HCT116 (cell line): Measurements from ENCODE around the gene CABP2. TPM values are rescaled to one million over a fixed set of nuclear protein-coding genes. Genes with fewer than 3 reads are reported as not detected.

ENCODE experiments used
- ATAC-seq: fragments of 200-7000 bp; cut with Tn5 transposase; 2 replicates; pipeline ENCODE4 v1.9.1; 2020; ENCODE audit warnings: mild to moderate bottlenecking, moderate library complexity
- BruUV-seq: library from RNA; stranded (reverse); fragments of 400-500 nt; replicated peaks from 2 replicates; lab custom pipeline; 2021; lab: Mats Ljungman, UMichigan
- CTCF ChIA-PET: fragments of 300-600 bp; sonication (Branson Sonifier 250); formaldehyde crosslinking; loops from one replicate; lab custom pipeline; 2021; ENCODE audit warnings: antibody characterized with exemption; lab: Charles Lee
- POLR2A ChIA-PET: fragments of 300-600, 350-600 bp; sonication (Branson Sonifier 250); formaldehyde crosslinking; loops from one replicate; lab custom pipeline; 2021; ENCODE audit warnings: antibody characterized with exemption; lab: Charles Lee
- RAD21 ChIA-PET, 2 experiments: fragments of 300-600 bp; sonication (Branson Sonifier 250); formaldehyde crosslinking; loops; one replicate each; lab custom pipeline; 2023; ENCODE audit warnings: low total read pairs in 2 of 2; ENCODE audit not compliant: uncharacterized antibody in 2 of 2, unreplicated experiment in 2 of 2, low non-redundant PET in 1 of 2; lab: Charles Lee
- DNase-seq: peaks from one replicate; pipeline ENCODE4 v3.0.0-alpha.2; 2010; ENCODE audit warnings: low read depth, low spot score
- H2AFZ ChIP-seq: fragments of 200-600 bp; shearing (Covaris generic), sonication (generic); 2 replicates; pipeline ENCODE4 v1.6.1; 2017; ENCODE audit warnings: low read depth, mixed run types, mixed read lengths, antibody characterized with exemption, low read length; ENCODE audit not compliant: poor library complexity, severe bottlenecking
- H3K27ac ChIP-seq: 2 replicates; pipeline ENCODE4 v1.5.1; 2012; ENCODE audit warnings: low read depth, low read length
- H3K27me3 ChIP-seq: fragments of 200-600 bp; sonication (generic); 2 replicates; pipeline ENCODE4 v1.6.1; 2016; ENCODE audit warnings: mixed run types, low read length, mixed read lengths; ENCODE audit not compliant: insufficient read depth
- H3K36me3 ChIP-seq, 2 experiments: fragments of 200-500 bp in 1 of 2; fragments of 200-600 bp in 1 of 2; sonication (Bioruptor generic) in 1 of 2; sonication (generic) in 1 of 2; 2 replicates each; pipeline versions ENCODE4 v1.5.1 to v1.6.1; 2014 to 2016; ENCODE audit warnings: low read length in 2 of 2, inconsistent platforms in 1 of 2, mixed read lengths in 1 of 2, mixed run types in 1 of 2; ENCODE audit not compliant: insufficient read depth in 2 of 2, control insufficient read depth in 1 of 2
- H3K4me1 ChIP-seq, 2 experiments: fragments of 200-600 bp in 1 of 2; sonication (generic) in 1 of 2; 2 replicates each; pipeline versions ENCODE4 v1.5.1 to v1.6.1; 2012 to 2017; ENCODE audit warnings: low read length in 2 of 2, inconsistent platforms in 1 of 2, mild to moderate bottlenecking in 1 of 2, mixed read lengths in 1 of 2, mixed run types in 1 of 2, moderate library complexity in 1 of 2; ENCODE audit not compliant: insufficient read depth in 2 of 2, control insufficient read depth in 1 of 2
- H3K4me2 ChIP-seq: fragments of 200-600 bp; sonication (generic); 2 replicates; pipeline ENCODE4 v1.6.1; 2017; ENCODE audit warnings: mixed run types, low read length, mixed read lengths
- H3K4me3 ChIP-seq, 2 experiments: fragments of 200-600 bp in 1 of 2; sonication (generic) in 1 of 2; replicated peaks in 1 of 2; 2 replicates each; pipeline ENCODE4 v1.5.1; 2011 to 2016; ENCODE audit warnings: low read length in 2 of 2, control low read depth in 1 of 2, low read depth in 1 of 2, mild to moderate bottlenecking in 1 of 2, mixed read lengths in 1 of 2, mixed run types in 1 of 2
- H3K79me2 ChIP-seq: fragments of 200-600 bp; sonication (generic); 2 replicates; pipeline ENCODE4 v1.6.1; 2017; ENCODE audit warnings: mild to moderate bottlenecking, mixed run types, low read length, moderate library complexity, mixed read lengths; ENCODE audit not compliant: insufficient read depth
- H3K9ac ChIP-seq: fragments of 200-600 bp; sonication (generic); 2 replicates; pipeline ENCODE4 v1.6.1; 2016; ENCODE audit warnings: low read length, mixed read lengths
- H3K9me2 ChIP-seq: fragments of 200-600 bp; sonication (generic), shearing (Covaris generic); 2 replicates; pipeline ENCODE4 v1.6.1; 2017; ENCODE audit warnings: mixed run types, mild to moderate bottlenecking, moderate library complexity; ENCODE audit not compliant: insufficient read depth
- H3K9me3 ChIP-seq, 2 experiments: fragments of 200-500 bp in 1 of 2; fragments of 200-600 bp in 1 of 2; sonication (Bioruptor generic) in 1 of 2; sonication (generic) in 1 of 2; 2 replicates each; pipeline ENCODE4 v1.6.1; 2014 to 2017; ENCODE audit warnings: low read length in 2 of 2, mixed read lengths in 2 of 2, inconsistent platforms in 1 of 2, low read depth in 1 of 2, mild to moderate bottlenecking in 1 of 2, mixed run types in 1 of 2, moderate library complexity in 1 of 2; ENCODE audit not compliant: control insufficient read depth in 1 of 2, insufficient read depth in 1 of 2
- H4K20me1 ChIP-seq: fragments of 200-600 bp; sonication (generic), shearing (Covaris generic); 2 replicates; pipeline ENCODE4 v1.6.1; 2017; ENCODE audit warnings: mixed run types, mild to moderate bottlenecking, moderate library complexity; ENCODE audit not compliant: insufficient read depth
- CBX3 ChIP-seq: IDR thresholded peaks from 2 replicates; pipeline ENCODE4 v1.6.1; 2012; ENCODE audit warnings: low read depth
- CEBPB ChIP-seq: IDR thresholded peaks from 2 replicates; pipeline ENCODE4 v1.6.1; 2012; ENCODE audit warnings: low read depth
- EGR1 ChIP-seq: IDR thresholded peaks from 2 replicates; pipeline ENCODE4 v1.6.1; 2012; ENCODE audit warnings: low read depth
- ELF1 ChIP-seq: IDR thresholded peaks from 2 replicates; pipeline ENCODE4 v1.6.1; 2012; ENCODE audit warnings: low read depth, borderline replicate concordance
- EZH2phosphoT487 ChIP-seq: fragments of 200-600 bp; IDR thresholded peaks from 2 replicates; pipeline ENCODE4 v1.6.1; 2018; ENCODE audit warnings: antibody characterized with exemption, borderline replicate concordance
- FOSL1 ChIP-seq: IDR thresholded peaks from 2 replicates; pipeline ENCODE4 v1.6.1; 2012; ENCODE audit warnings: low read depth
- POLR2AphosphoS5 ChIP-seq: IDR thresholded peaks from 2 replicates; pipeline ENCODE4 v1.6.1; 2011; ENCODE audit warnings: mild to moderate bottlenecking, low read depth, low read length, moderate library complexity
- SIN3A ChIP-seq: IDR thresholded peaks from 2 replicates; pipeline ENCODE4 v1.6.1; 2012; ENCODE audit warnings: low read depth
- SRF ChIP-seq: IDR thresholded peaks from 2 replicates; pipeline ENCODE4 v1.6.1; 2012; ENCODE audit warnings: low read depth
- TCF7L2 ChIP-seq: IDR thresholded peaks from 2 replicates; pipeline ENCODE4 v1.7.0; 2011; ENCODE audit warnings: borderline replicate concordance, inconsistent platforms; ENCODE audit not compliant: insufficient read depth, insufficient read length; ENCODE audit errors: extremely low read depth
- YY1 ChIP-seq: IDR thresholded peaks from 2 replicates; pipeline ENCODE4 v1.6.1; 2011; ENCODE audit warnings: low read length, low read depth, moderate library complexity, mild to moderate bottlenecking; ENCODE audit not compliant: insufficient replicate concordance; ENCODE audit errors: extremely low read depth
- ZFX ChIP-seq: fragments of 450-650 bp; IDR thresholded peaks from 2 replicates; pipeline ENCODE4 v1.6.1; 2017
- ZNF274 ChIP-seq: fragments of 200-500 bp; sonication (Bioruptor generic); IDR thresholded peaks from 2 replicates; pipeline ENCODE4 v1.6.1; 2014; ENCODE audit warnings: mild to moderate bottlenecking, low read depth, low read length, inconsistent platforms
- intact Hi-C: fragments of 100-400 bp; cut with micrococcal nuclease; formaldehyde crosslinking; loops from 2 replicates; pipeline ENCODE4 v1.10.0; 2022
- total RNA-seq: library from RNA; stranded (reverse); gene quantifications from one replicate; pipeline ENCODE4 v1.2.1, GENCODE V29; 2021; ENCODE audit not compliant: unreplicated experiment
- TF ChIP-seq, protein P1 (sequence below), 3 experiments: fragments of 200-600 bp in 1 of 3; sonication (generic) in 1 of 3; IDR thresholded peaks in 2 of 3; conservative IDR thresholded peaks in 1 of 3; 2 replicates each; pipeline ENCODE4 v1.5.1; 2012 to 2017; ENCODE audit warnings: low read depth in 2 of 3, low read length in 2 of 3, antibody characterized with exemption in 1 of 3, borderline replicate concordance in 1 of 3, control low read depth in 1 of 3, mild to moderate bottlenecking in 1 of 3, mixed read lengths in 1 of 3, mixed run types in 1 of 3, moderate library complexity in 1 of 3; ENCODE audit not compliant: insufficient read depth in 1 of 3
- TF ChIP-seq, protein P2 (sequence below): IDR thresholded peaks from 2 replicates; pipeline ENCODE4 v1.6.1; 2011; ENCODE audit warnings: mild to moderate bottlenecking, low read length, moderate library complexity; ENCODE audit not compliant: insufficient replicate concordance; ENCODE audit errors: extremely low read depth
- TF ChIP-seq, protein P3 (sequence below): IDR thresholded peaks from 2 replicates; pipeline ENCODE4 v1.6.1; 2012
- TF ChIP-seq, protein P4 (sequence below): IDR thresholded peaks from 2 replicates; pipeline ENCODE4 v1.6.1; 2012
- TF ChIP-seq, protein P5 (sequence below): IDR thresholded peaks from 2 replicates; pipeline ENCODE4 v1.6.1; 2012; ENCODE audit warnings: low read depth

CABP2 gene
- total RNA-seq, 1 experiment from 2014 or later, result not detected

DNA sequence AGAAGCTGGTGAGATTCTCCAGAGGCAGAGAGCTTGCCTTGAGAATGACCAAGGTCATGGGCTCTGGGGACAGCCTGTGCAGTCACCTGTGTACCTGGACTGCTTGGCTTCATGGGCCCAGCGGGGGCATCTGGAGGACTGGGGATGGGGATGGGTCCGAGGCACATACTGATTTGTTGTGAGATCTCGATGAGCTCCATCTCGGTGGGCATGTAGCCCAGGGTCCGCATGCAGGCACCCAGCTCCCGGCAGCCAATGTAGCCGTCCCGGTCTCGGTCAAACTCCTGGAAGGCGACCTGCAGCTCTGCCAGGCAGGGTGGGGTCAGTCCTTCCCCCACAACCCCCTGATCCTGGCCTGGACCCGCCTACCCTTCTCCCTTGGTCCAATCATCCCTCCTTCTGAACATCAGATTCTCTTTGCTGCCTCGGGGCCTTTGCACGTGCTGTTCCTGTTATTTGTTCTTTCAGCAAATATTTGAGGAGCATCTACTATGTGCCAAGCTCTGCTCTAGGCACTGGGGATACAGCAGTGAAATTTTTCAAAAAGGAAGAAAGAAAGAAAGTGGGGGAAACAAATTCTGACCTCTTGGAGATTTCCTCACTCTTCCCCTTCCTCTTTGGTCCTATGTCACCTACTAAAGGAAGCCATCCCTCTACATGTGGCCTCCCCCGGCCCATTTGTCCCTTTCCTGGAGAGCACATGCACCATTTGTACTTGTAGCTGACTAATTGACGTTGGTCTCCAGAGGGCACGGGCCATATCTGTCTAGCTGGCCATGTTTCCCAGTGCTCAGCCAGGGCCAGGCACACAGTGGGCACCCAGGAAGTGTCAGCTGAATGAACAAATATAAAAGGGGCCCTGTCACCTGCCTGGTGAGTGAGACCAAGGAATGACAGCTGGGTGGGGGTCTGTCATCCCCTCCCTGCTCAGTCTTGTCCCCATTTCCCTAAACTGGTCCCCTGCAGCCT lies 2.1 kb downstream of the CABP2 start:
- no peak overlapping the region for H3K4me2 ChIP-seq
- RAD21 ChIA-PET, result no interaction called here
- no peaks in the 10 kb centered on the region for H3K9me3 ChIP-seq
- no peak overlapping the region for H3K9ac ChIP-seq
- H3K27ac ChIP-seq, result no peak overlapping the region
- H3K36me3 ChIP-seq, result no peaks in the 10 kb centered on the region
- no peak overlapping the region for H3K4me3 ChIP-seq
- H3K9me2 ChIP-seq, result no peaks in the 10 kb centered on the region
- intact Hi-C loops, result no loop called here
- TF ChIP-seq, protein P1, sequence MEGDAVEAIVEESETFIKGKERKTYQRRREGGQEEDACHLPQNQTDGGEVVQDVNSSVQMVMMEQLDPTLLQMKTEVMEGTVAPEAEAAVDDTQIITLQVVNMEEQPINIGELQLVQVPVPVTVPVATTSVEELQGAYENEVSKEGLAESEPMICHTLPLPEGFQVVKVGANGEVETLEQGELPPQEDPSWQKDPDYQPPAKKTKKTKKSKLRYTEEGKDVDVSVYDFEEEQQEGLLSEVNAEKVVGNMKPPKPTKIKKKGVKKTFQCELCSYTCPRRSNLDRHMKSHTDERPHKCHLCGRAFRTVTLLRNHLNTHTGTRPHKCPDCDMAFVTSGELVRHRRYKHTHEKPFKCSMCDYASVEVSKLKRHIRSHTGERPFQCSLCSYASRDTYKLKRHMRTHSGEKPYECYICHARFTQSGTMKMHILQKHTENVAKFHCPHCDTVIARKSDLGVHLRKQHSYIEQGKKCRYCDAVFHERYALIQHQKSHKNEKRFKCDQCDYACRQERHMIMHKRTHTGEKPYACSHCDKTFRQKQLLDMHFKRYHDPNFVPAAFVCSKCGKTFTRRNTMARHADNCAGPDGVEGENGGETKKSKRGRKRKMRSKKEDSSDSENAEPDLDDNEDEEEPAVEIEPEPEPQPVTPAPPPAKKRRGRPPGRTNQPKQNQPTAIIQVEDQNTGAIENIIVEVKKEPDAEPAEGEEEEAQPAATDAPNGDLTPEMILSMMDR (IDR thresholded peaks at IDR 0.05 in 2 of 3, conservative IDR thresholded peaks at IDR 0.05 in 1 of 3; ENCODE audit: borderline replicate concordance in 1 of 3, insufficient read depth in 1 of 3, low read depth in 2 of 3, low read length in 2 of 3), result no peak
- TF ChIP-seq, protein P2, sequence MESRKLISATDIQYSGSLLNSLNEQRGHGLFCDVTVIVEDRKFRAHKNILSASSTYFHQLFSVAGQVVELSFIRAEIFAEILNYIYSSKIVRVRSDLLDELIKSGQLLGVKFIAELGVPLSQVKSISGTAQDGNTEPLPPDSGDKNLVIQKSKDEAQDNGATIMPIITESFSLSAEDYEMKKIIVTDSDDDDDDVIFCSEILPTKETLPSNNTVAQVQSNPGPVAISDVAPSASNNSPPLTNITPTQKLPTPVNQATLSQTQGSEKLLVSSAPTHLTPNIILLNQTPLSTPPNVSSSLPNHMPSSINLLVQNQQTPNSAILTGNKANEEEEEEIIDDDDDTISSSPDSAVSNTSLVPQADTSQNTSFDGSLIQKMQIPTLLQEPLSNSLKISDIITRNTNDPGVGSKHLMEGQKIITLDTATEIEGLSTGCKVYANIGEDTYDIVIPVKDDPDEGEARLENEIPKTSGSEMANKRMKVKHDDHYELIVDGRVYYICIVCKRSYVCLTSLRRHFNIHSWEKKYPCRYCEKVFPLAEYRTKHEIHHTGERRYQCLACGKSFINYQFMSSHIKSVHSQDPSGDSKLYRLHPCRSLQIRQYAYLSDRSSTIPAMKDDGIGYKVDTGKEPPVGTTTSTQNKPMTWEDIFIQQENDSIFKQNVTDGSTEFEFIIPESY, result no peak
- TF ChIP-seq FOSL1 (no peak), ZFX (no peak), CBX3 (no peak), SIN3A (no peak), EGR1 (no peak), YY1 (no peak), ELF1 (no peak), POLR2AphosphoS5 (no peak), SRF (no peak), ZNF274 (no peak), EZH2phosphoT487 (no peak), CEBPB (no peak), TCF7L2 (no peak)
- TF ChIP-seq, protein P3, sequence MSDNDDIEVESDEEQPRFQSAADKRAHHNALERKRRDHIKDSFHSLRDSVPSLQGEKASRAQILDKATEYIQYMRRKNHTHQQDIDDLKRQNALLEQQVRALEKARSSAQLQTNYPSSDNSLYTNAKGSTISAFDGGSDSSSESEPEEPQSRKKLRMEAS, result no peak
- TF ChIP-seq, protein P4, sequence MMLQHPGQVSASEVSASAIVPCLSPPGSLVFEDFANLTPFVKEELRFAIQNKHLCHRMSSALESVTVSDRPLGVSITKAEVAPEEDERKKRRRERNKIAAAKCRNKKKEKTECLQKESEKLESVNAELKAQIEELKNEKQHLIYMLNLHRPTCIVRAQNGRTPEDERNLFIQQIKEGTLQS, result no peak
- TF ChIP-seq, protein P5, sequence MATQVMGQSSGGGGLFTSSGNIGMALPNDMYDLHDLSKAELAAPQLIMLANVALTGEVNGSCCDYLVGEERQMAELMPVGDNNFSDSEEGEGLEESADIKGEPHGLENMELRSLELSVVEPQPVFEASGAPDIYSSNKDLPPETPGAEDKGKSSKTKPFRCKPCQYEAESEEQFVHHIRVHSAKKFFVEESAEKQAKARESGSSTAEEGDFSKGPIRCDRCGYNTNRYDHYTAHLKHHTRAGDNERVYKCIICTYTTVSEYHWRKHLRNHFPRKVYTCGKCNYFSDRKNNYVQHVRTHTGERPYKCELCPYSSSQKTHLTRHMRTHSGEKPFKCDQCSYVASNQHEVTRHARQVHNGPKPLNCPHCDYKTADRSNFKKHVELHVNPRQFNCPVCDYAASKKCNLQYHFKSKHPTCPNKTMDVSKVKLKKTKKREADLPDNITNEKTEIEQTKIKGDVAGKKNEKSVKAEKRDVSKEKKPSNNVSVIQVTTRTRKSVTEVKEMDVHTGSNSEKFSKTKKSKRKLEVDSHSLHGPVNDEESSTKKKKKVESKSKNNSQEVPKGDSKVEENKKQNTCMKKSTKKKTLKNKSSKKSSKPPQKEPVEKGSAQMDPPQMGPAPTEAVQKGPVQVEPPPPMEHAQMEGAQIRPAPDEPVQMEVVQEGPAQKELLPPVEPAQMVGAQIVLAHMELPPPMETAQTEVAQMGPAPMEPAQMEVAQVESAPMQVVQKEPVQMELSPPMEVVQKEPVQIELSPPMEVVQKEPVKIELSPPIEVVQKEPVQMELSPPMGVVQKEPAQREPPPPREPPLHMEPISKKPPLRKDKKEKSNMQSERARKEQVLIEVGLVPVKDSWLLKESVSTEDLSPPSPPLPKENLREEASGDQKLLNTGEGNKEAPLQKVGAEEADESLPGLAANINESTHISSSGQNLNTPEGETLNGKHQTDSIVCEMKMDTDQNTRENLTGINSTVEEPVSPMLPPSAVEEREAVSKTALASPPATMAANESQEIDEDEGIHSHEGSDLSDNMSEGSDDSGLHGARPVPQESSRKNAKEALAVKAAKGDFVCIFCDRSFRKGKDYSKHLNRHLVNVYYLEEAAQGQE, result no peak
- POLR2A ChIA-PET, result no interaction called here
- H3K27me3 ChIP-seq, result no peaks in the 10 kb centered on the region
- no peaks in the 10 kb centered on the region for H4K20me1 ChIP-seq
- DNase-seq, result no peak
- no peak overlapping the region for H2AFZ ChIP-seq
- CTCF ChIA-PET, result no interaction called here
- H3K4me1 ChIP-seq, result no peaks in the 10 kb centered on the region
- no peak for ATAC-seq
- H3K79me2 ChIP-seq, result no peaks in the 10 kb centered on the region
- no TSS peak for BruUV-seq
